GM21576 (cell line): Measurements from ENCODE around the gene KCNH5.

Experiments
- ATAC-seq: cut with Tn5 transposase; IDR thresholded peaks from one replicate; pipeline ENCODE4 v1.9.1; 2021; ENCODE audit warnings: mild to moderate bottlenecking, moderate library complexity; ENCODE audit not compliant: unreplicated experiment

KCNH5 gene

GRCh38 chr14:63045234-63045611, at the start of gene KCNH5:
KCNH5 (minus strand) TSS chr14:63045458; CDS start chr14:63045186, 272 bp downstream.
- ATAC-seq = no peak

GRCh38 chr14:63091394-63091996, 46.2 kb upstream of the KCNH5 start:
- ATAC-seq = no peak

- no peak for ATAC-seq
Observed at GRCh38 chr14:63088865-63089264, 43.6 kb upstream of the KCNH5 start.

GRCh38 chr14:63078569-63078968, 33.3 kb upstream of the KCNH5 start:
- ATAC-seq = no peak

- ATAC-seq = no peak
Observed at GRCh38 chr14:63076488-63076887, 31.2 kb upstream of the KCNH5 start.

GRCh38 chr14:63055631-63056030, 10.4 kb upstream of the KCNH5 start:
- no peak for ATAC-seq

- no peak for ATAC-seq
Observed at GRCh38 chr14:63051992-63052391, 6.7 kb upstream of the KCNH5 start.

GRCh38 chr14:63051301-63051700, 6.0 kb upstream of the KCNH5 start:
- ATAC-seq = no peak

- ATAC-seq = no peak
Observed at GRCh38 chr14:63050694-63051093, 5.4 kb upstream of the KCNH5 start.

- ATAC-seq = no peak
Observed at GRCh38 chr14:63046339-63047268, 1.3 kb upstream of the KCNH5 start.

- no peak for ATAC-seq
Observed at GRCh38 chr14:63045612-63046320, 508 bp upstream of the KCNH5 start.

- no peak for ATAC-seq
Observed at GRCh38 chr14:63039866-63040265, 5.4 kb downstream of the KCNH5 start.

- ATAC-seq = no peak
Observed at GRCh38 chr14:63032641-63033040, 12.6 kb downstream of the KCNH5 start.

- ATAC-seq = no peak
Observed at GRCh38 chr14:63032076-63032475, 13.2 kb downstream of the KCNH5 start.

- ATAC-seq = no peak
Observed at GRCh38 chr14:63030113-63030512, 15.1 kb downstream of the KCNH5 start.

- ATAC-seq = no peak
Observed at GRCh38 chr14:63027719-63028118, 17.5 kb downstream of the KCNH5 start.

- ATAC-seq = no peak
Observed at GRCh38 chr14:63026491-63026890, 18.8 kb downstream of the KCNH5 start.

GRCh38 chr14:63014621-63015020, 30.6 kb downstream of the KCNH5 start:
- no peak for ATAC-seq

GRCh38 chr14:63012171-63012570, 33.1 kb downstream of the KCNH5 start:
- ATAC-seq = no peak

- no peak for ATAC-seq
Observed at GRCh38 chr14:63011623-63012022, 33.6 kb downstream of the KCNH5 start.

GRCh38 chr14:63009495-63009894, 35.8 kb downstream of the KCNH5 start:
- ATAC-seq = no peak

- no peak for ATAC-seq
Observed at GRCh38 chr14:63006531-63006930, 38.7 kb downstream of the KCNH5 start.
